Ureter (tissue), 1 donor: ENCODE data around the gene EPS8L2. TPM values are rescaled to one million over a fixed set of nuclear protein-coding genes. Genes with fewer than 3 reads are reported as not detected.
A peak's percentile ranks its signal among the peaks of the same experiment; 100 is the strongest.

Experiments
- DNase-seq: peaks from one replicate; pipeline ENCODE4 v3.0.0-alpha.2; 2020; ENCODE audit warnings: low spot score
- total RNA-seq: library from RNA; stranded (reverse); gene quantifications from one replicate; pipeline ENCODE4 v1.2.4, GENCODE V29; 2023
- donor health status: DM: yes; HTN: yes; CAD: no.

EPS8L2 gene
- total RNA-seq, 1 donor from 2014 or later: 156 TPM

DNA sequence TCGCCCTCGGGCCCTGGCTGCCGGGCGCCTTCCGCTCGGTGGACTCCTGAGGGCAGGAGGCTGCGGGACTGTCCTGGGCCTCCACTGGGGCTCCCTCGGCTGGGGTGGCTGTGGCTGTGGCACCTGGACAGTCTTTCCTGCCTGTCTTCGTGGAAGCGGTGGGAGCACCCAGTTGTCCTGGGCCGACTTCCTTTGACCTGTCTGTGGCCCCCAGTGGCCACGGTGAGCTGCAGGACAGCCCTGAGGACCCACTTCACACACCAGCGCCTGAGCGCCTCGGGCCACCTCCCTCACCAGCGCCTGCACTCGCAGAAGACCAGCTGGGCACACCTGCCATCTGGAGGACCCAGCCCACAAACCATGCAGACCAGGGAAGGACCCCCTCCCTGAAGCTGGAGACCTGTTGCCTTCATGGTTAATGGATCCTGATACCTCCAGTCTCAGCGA, 1.8 kb upstream of the EPS8L2 start:
- DNase-seq: no peak

DNA sequence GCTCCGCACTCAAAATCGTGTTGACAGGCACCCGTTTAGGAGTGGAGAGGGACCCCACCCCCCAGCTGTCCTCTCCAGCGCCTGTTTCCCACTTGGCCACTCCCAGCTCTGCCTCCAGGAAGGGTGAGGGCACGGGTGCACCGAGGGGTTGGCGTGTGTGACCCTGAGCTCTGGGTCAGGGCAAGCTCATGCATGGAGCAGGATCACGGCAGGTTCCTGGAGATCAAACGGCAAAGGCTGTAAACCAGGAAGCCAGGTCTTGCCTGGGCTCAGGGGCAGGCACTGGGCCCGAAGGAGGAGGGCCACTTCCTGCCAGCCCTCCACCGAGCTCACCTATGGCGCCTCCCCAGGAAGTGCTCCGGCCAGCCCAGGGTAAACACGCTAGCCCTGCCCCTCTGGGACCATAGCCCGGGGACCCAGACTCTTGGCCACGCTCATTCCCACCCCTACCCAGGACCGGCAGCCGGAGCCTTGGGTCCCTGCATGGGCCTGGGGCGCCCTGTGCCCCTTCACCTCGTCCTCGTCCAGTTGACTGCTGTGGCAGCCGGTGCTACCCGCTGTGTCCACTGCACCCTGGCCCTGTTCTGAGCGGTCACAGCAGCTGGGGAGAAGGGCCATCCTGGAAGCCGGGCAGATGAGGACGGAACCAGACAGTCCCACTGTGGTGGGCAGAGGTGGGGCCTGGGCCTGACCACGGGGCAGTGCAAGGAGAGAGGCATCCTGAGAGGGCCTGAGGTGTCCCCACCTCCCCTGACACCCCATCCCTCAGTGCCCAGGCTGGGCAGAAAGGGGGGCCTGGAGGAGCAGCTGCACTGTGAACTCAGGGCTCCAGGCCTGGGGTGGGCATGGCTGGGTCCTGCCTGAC, 1.0 kb upstream of the EPS8L2 start:
- DNase-seq: peak; percentile 82

DNA sequence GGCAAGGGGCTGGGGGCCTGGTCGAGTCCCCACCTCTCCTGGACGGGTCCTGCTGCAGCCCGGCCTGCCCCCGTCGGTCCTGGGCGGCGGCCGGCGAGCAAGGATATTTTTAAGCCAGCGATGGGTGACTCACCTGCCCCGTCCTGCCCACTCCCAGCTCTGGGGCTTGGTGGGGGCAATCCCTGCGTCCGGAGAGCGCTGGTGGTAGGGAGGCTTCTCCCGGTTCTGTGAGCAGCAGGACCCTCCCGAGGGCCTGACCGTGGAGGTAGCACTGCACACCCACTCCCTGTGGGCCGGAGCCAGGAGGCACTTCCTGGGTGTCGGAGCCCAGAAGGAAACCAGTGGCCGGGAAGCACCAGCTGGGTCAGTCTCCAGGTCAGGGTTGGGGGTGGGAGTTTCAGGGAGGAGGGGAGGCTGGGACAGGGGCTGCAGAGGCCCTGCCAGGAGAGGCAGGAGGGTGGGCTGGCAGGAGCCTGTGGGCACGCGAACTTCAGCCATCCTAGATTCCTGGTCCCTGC, 467 bp downstream of the EPS8L2 start:
- no peak for DNase-seq

DNA sequence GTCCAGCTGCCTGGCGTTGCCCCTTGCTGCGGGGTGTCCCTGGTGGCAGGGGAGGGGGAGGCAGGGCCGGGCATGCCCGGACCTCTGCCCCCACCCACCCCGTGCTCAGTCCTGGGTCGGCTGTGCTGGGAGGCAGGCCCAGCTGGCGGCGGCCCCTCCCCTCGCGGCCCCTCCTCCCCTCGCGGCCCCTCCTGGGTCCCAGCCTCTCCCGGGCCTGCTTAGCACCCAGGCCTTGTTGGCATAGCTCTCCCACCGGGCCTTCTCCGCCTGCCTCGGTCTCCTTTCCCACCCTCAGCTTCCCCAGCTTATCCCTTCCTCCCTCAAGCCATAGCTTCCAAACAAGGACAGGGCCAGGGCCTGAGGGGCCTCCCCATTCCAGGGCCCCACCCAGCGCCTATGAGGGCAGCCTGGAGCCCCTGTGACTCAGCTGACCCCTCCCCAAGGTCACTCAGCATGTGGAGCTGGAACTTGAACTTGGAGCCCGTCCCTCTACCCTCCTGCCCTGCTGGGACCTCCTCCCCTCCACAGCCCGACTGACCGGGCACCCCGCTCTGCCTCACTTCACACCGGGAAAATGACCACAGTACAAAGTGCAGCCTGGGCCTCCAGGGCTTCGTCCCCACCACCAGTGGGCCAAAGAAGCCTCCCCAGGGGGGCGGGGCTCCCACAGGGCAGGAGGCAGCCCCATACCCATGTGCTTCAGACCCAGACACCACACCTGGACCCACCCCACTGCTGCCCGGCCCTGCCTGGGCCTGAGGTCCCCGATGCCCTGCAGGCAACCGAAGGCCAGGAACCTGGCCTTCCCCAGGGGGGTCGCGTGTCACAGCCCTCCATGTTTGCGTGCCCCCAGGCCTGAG, 1.2 kb downstream of the EPS8L2 start:
- DNase-seq: no peak

DNA sequence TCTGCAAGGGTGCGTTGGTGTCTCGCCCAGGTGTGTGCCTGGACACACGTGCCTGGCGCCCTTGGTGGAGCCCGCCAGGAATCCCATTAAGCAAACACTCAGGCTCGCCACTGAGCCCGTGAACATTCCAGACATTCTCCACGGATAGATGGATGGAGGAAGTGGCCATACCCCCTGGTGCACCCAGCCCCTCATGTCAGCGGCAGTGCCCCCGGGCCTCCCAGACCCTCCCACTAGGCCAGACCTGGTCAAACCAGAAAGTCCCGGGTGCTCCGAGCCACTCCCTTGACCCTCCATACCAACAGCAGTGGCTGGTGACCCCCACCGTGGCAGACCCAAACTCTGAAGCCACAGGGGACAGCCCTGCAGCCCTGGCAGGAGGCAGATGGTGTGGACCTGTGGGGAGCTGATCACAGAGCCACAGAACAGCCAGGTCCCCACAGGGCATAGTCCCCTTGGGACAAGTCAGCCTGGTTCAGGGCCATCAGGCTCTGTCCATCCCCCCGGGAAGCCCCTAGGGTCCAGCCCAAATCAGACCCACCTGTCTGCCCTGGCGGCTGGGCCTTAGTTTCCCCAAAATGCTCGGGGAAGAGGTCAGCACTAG, 1.9 kb downstream of the EPS8L2 start:
- DNase-seq: no peak

DNA sequence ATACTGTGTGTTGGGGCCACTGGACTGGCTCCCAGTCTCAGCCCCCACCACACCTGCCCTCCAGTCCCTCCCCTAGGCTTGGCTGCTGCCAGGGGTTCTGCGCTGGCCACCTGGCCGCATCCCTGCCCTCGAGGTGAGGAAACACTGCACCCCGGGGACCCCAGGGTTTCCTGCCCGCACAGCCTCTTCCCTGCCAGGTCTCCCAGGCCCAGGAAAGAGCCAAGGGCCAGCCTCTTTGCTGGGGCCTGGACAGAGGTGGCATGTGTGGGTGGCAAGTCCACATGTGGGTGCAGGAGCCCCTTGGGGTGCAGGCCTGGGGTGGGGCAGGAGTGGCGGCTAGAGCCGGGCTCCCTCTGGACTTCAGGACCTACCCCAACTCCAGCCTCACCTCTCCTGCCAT, 2.5 kb downstream of the EPS8L2 start:
- DNase-seq: no peak

DNA sequence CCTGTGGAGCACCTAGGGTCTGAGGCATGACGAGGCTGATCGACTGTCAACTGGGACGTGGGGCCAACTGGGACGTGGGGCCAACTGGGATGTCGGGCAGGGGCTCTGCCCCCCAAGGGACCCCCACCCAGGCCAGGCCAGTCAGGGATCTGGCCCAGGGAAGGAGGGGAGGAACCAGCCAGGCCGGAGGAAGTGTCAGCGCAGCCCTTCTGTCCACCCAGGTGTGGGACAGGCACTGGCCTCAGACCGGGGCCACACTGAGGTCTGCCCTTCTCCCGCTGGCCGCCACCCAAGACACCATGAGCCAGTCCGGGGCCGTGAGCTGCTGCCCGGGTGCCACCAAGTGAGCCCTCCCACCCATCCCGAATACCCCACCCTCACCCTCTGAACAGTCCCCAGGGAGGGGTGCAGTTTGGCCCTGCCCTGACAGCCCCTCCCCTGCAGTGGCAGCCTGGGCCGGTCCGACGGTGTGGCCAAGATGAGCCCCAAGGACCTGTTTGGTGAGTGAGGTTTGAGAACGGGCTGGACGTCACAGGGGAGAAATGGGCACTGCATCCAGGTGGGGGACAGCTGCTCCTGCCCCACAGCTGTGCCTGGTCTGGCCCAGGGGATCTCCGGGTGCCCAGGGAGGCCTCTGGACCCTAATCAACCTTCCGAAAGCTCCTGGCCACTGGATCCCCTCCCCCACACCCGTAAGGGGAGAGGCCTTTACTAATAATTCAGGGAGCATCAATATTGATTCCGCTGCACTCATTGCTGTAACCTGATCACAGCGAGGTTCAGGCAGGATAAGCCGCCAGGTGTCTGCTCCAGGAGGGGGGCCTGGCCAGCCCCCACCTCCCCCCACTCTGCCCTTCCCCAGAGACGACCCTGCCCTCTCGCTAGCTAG, 3.3 kb downstream of the EPS8L2 start:
- DNase-seq: no peak

DNA sequence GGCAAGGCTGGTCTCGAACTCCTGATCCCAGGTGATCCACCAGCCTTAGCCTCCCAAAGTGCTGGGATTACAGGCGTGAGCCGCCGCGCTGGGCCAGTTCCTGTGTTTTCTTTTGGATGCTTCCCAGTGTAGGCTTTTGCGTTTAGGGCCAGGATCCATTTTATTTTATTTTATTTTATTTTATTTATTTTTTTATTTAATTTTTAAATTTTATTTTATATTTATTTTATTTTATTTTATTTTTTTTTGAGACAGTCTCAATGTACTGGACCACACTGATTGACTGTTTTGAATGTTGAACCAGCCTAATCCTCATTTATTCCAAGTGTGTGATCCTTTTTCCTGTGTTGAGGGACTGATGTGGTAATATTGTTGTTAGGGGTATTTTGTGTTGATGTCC, 8.4 kb downstream of the EPS8L2 start:
- DNase-seq: no peak

DNA sequence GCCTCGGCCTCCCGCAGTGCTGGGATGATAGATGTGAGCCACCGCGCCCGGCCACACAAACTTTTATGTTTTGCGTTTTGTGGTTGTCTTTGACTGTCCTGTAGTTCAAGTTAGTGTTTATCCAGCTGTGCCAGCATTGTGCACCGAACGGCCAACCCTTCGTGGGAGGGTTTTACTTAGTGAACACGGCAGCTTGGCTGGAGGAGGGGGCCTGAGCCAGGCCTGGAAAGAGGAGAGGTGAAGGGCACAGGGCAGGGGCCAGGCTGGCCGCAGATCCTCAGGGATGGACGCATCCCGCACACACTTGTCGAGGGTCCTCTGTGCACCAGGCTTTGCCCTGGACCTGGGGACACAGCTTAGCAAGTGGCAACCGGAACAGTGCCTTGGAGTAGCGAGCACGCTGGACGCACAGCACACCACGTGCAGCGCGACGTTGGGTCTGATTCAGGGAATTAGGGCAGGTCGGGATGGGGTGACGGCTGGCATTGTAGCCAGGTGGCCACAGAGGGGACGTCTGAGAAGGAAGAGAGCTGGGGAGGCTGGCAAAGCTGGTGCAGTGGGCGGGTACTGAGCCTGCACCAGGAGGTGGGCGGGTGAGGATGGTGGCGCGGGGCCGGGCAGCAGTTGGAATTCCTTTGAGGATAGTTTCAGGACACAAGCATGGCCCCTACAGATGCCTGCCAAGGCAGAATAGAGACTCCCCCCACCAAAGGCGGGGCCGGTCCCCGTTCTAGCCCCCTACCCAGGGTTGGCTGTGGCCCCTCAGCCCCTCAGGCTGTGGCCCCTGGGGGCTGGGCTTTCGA, 13.4 kb downstream of the EPS8L2 start:
- DNase-seq: no peak

DNA sequence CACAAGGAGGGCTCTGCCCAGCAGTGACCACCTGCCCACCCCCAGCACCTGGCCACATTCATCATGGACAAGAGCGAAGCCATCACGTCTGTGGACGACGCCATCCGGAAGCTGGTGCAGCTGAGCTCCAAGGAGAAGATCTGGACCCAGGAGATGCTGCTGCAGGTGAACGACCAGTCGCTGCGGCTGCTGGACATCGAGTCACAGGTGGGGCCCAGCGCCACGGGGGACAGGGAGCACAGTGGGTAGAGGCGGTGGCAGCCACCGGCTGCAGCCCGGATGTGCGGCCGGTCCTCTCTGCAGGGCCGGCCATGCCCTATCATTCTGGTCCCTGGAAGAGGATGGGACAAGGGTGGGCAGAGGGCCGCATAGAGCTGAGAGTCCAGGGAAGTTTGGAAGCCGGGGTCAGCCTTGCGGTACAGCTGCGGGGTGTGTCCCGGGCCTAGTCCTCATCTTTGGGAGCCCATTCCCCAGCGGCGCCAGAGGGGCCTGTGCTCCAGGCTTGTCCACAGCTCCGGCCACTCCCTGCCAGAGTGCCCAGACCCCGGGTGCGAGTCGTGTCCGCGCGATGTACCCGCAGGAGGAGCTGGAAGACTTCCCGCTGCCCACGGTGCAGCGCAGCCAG, 14.1 kb downstream of the EPS8L2 start:
- no peak for DNase-seq

DNA sequence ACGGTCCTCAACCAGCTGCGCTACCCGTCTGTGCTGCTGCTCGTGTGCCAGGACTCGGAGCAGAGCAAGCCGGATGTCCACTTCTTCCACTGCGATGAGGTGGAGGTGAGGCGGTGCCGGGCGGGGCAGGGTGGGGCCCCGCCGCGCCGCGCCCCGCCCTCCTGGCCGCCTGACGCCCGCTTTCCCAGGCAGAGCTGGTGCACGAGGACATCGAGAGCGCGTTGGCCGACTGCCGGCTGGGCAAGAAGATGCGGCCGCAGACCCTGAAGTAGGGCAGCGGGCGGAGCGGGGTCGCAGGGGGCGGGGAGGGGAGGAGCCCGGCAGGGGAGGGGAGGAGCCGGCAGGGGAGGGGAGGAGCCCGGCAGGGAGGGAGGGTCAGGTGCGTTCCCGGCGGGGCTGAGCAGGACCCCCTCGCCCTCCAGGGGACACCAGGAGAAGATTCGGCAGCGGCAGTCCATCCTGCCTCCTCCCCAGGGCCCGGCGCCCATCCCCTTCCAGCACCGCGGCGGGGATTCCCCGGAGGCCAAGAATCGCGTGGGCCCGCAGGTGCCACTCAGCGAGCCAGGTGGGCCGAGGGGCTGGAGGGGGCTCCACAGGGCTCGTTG, 14.7 kb downstream of the EPS8L2 start:
- DNase-seq: no peak

DNA sequence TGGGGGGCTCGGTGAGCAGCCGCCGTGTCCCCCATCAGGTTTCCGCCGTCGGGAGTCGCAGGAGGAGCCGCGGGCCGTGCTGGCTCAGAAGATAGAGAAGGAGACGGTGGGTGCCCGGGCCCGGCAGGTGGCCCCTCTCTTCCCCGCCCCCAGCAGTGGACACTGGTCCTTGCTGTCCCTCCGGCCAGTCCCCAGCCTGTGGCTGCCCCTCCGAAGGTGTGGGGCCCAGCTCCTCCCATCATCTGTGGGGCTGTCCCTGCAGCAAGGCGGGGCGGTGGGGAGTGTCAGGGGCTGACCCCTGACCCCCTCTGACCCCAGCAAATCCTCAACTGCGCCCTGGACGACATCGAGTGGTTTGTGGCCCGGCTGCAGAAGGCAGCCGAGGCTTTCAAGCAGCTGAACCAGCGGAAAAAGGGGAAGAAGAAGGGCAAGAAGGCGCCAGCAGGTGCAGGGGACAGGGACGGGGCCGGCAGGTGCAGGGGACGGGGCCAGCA, 15.3 kb downstream of the EPS8L2 start:
- DNase-seq: no peak

DNA sequence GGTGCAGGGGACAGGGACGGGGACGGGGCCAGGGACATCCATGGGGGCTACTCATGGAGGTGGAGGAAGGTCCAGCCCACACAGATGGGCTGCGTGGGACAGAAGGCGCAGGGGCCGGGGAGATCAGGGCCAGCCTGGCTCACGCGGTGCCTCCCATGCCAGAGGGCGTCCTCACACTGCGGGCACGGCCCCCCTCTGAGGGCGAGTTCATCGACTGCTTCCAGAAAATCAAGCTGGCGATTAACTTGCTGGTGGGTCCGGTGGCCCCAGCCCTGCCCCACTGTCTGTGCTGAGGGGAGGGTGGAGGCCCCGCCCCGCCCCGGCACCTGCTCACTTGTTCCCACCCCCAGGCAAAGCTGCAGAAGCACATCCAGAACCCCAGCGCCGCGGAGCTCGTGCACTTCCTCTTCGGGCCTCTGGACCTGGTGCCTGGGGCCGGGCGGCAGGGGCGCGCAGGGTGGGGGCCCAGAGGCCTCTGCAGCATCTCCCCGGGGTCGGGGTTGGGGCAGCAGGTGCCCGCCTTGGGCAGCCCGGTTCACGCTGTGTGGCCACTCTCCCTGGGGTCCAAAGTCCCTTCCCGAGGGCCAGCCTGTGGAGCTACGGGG, 15.8 kb downstream of the EPS8L2 start:
- DNase-seq: no peak

DNA sequence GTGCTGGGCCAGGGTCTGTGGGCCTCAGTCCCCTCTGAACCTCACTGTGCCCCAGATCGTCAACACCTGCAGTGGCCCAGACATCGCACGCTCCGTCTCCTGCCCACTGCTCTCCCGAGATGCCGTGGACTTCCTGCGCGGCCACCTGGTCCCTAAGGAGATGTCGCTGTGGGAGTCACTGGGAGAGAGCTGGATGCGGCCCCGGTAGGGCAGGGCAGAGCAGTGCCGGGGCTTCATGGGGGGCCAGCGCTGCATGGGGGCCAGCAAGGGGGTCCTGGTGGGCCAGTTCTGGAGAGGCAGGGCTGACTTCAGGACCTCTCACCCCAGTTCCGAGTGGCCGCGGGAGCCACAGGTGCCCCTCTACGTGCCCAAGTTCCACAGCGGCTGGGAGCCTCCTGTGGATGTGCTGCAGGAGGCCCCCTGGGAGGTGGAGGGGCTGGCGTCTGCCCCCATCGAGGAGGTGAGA, 16.3 kb downstream of the EPS8L2 start:
- DNase-seq: no peak

DNA sequence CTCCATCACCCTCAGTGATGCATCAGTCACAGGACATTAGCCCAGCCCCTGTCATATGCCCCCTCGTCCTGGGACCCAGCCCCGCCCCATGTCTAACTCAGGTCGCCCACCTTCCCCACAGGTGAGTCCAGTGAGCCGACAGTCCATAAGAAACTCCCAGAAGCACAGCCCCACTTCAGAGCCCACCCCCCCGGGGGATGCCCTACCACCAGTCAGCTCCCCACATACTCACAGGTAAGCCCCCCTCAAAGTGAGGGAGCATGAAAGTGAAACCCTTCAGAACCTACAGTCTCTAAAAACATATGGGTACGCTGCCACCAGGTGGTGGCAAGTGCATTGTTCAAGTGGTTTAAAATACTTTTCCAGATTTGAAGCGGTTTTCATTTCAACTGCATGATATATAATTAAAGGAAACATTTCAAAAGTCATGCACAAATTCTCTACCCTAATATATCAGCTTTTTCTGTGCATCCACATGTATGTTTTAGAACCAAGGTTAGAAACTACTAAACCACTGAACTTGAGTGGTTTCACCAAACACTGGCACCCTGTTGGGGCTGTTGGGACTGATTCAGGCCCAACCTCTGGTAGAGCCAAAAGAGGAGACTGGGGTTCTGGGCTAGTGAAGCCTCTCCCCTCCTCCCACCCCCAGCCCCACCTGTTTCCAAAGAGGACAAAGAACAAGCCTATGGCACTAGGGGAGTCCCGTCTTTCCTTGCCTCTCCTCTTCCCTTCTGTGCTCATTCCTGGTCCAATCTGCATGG, 17.3 kb downstream of the EPS8L2 start:
- peak; percentile 46 for DNase-seq

DNA sequence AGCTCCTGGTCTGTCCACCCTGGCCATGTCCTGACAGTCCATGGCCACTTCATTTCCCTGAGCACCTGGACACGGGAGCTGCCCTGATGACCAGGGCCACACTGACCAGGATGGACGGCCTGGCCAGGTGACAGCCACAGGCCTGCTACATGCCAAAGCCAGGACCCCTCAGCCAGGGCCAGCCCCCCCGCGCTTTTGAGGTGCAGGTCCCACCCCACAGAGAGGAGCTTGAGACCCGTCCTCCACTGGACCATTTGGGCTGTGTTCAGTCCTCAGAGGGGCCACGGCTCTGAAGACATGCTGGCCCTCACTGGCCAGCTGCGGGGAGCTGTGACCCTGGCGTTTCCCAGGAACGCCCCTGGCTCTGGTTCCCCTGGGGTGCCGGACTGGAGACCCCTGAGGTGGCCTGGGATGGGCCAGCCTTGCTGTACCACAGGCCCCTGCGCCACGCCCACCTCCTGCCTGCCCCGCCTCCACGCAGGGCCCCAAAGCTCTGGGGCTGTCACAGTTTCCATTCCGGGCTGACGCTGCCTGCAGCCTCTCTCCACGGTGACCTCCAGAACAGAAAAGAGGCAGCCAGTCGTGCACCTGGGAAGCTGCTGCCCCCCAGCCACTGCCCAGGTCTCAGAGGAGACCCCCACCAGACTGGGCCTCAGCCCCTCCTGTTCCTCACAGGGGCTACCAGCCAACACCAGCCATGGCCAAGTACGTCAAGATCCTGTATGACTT, 18.2 kb downstream of the EPS8L2 start:
- no peak for DNase-seq

DNA sequence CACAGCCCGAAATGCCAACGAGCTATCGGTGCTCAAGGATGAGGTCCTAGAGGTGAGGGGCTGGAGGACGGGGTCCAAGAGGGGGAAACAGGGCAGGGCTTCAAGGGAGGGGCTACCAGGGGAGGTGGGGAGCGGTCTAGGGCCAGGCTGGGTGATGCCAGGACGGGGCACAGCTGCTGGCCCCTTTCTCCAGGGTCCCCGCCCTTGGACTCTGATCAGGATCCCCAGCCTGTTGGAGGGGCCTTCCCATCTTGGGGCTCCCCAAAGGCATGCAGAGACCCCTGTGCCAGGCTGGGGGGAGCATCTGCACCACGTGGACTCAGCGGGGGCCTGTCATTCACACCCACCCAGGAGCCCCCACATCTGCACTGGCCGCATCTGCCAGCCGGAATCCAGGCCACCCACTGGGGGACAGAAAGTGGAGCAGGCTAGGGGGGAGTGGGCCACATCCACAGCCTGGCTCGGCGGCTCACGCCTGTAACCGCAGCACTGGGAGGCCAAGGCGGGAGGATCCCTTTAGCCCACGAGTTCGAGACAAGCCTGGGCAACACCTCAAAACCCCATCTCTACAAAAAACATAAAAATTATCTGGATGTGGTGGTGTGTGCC, 18.9 kb downstream of the EPS8L2 start:
- no peak for DNase-seq
